ENCODE measurements around the gene OSBPL6.
"Not testable (repeated sequence)": the region's sequence is repeated elsewhere in the genome, so short reads cannot be mapped to it uniquely, and the experiment has no call there.

OSBPL6 gene

GRCh38 chr2:178198441-178198840 lies 4.1 kb downstream of the OSBPL6 start:
- DNase-seq: not testable (repeated sequence)

- no peak for DNase-seq
Observed at GRCh38 chr2:178199334-178199733, 5.0 kb downstream of the OSBPL6 start.

- no peak for DNase-seq
Observed at GRCh38 chr2:178200331-178200730, 6.0 kb downstream of the OSBPL6 start.

- DNase-seq: no peak
Observed at GRCh38 chr2:178202927-178203326, 8.6 kb downstream of the OSBPL6 start.

- DNase-seq: no peak
Observed at GRCh38 chr2:178204977-178205376, 10.7 kb downstream of the OSBPL6 start.

- DNase-seq: peak; percentile 66
Observed at GRCh38 chr2:178205853-178206521, 11.7 kb downstream of the OSBPL6 start.

GRCh38 chr2:178208336-178208735 lies 14.0 kb downstream of the OSBPL6 start:
- DNase-seq: no peak

- no peak for DNase-seq
Observed at GRCh38 chr2:178208817-178209216, 14.5 kb downstream of the OSBPL6 start.

GRCh38 chr2:178211460-178211859 lies 17.1 kb downstream of the OSBPL6 start:
- no peak for DNase-seq

GRCh38 chr2:178211943-178212342 lies 17.6 kb downstream of the OSBPL6 start:
- DNase-seq: no peak

- DNase-seq: no peak
Observed at GRCh38 chr2:178213991-178214390, 19.7 kb downstream of the OSBPL6 start.

- DNase-seq: no peak
Observed at GRCh38 chr2:178219247-178219646, 24.9 kb downstream of the OSBPL6 start.

GRCh38 chr2:178220814-178221213 lies 26.5 kb downstream of the OSBPL6 start:
- no peak for DNase-seq

- DNase-seq: no peak
Observed at GRCh38 chr2:178221556-178221955, 27.2 kb downstream of the OSBPL6 start.

GRCh38 chr2:178223806-178224205 lies 29.5 kb downstream of the OSBPL6 start:
- DNase-seq: no peak

- peak; percentile 74 for DNase-seq
Observed at GRCh38 chr2:178225006-178225805, 30.9 kb downstream of the OSBPL6 start.

GRCh38 chr2:178227187-178227586 lies 32.9 kb downstream of the OSBPL6 start:
- DNase-seq: peak; percentile 42

GRCh38 chr2:178229927-178230326 lies 35.6 kb downstream of the OSBPL6 start:
- DNase-seq: no peak

- DNase-seq: no peak
Observed at GRCh38 chr2:178230396-178230795, 36.1 kb downstream of the OSBPL6 start.

GRCh38 chr2:178233428-178233827 lies 39.1 kb downstream of the OSBPL6 start:
- no peak for DNase-seq

- DNase-seq: no peak
Observed at GRCh38 chr2:178234648-178235047, 40.3 kb downstream of the OSBPL6 start.

GRCh38 chr2:178237488-178238153 lies 43.3 kb downstream of the OSBPL6 start:
- DNase-seq: no peak

- DNase-seq: peak; percentile 57
Observed at GRCh38 chr2:178238154-178238521, 43.8 kb downstream of the OSBPL6 start.

- DNase-seq: no peak
Observed at GRCh38 chr2:178238750-178239149, 44.4 kb downstream of the OSBPL6 start.
